Smooth muscle cell (in vitro differentiated cells): ENCODE measurements around the gene KLF15. TPM values are rescaled to one million over a fixed set of nuclear protein-coding genes. Genes with fewer than 3 reads are reported as not detected.

Experiments used
- DNase-seq: peaks from one replicate; lab custom pipeline; 2025; ENCODE audit not compliant: unreplicated experiment; lab: John Stamatoyannopoulos, UW
- H2AFZ ChIP-seq: fragments of 200-600 bp; sonication (generic); 2 replicates; pipeline ENCODE4 v1.6.0; 2016; ENCODE audit warnings: antibody characterized with exemption, low read depth, mild to moderate bottlenecking
- H3F3A ChIP-seq: fragments of 200-600 bp; sonication (generic); 2 replicates; pipeline ENCODE4 v1.6.0; 2017; ENCODE audit warnings: antibody characterized with exemption, low read depth
- H3K27ac ChIP-seq: fragments of 200-600 bp; sonication (generic); 2 replicates; pipeline ENCODE4 v1.5.1; 2016; ENCODE audit warnings: low read depth, mild to moderate bottlenecking
- H3K27me3 ChIP-seq: fragments of 200-600 bp; sonication (generic); 2 replicates; pipeline ENCODE4 v1.6.1; 2016; ENCODE audit warnings: low read depth, mild to moderate bottlenecking
- H3K36me3 ChIP-seq: fragments of 200-600 bp; sonication (generic); 2 replicates; pipeline ENCODE4 v1.5.1; 2016; ENCODE audit warnings: low read depth
- H3K4me1 ChIP-seq: fragments of 200-600 bp; sonication (generic); 2 replicates; pipeline ENCODE4 v1.5.1; 2016; ENCODE audit warnings: low read depth
- H3K4me2 ChIP-seq: fragments of 200-600 bp; sonication (generic); 2 replicates; pipeline ENCODE4 v1.6.0; 2016; ENCODE audit warnings: mild to moderate bottlenecking
- H3K4me3 ChIP-seq: fragments of 200-600 bp; sonication (generic); 2 replicates; pipeline ENCODE4 v1.5.1; 2016; ENCODE audit warnings: mild to moderate bottlenecking
- H3K79me2 ChIP-seq: fragments of 200-600 bp; sonication (generic); 2 replicates; pipeline ENCODE4 v1.6.0; 2016; ENCODE audit warnings: low read depth, mild to moderate bottlenecking
- H3K9ac ChIP-seq: fragments of 200-600 bp; sonication (generic); 2 replicates; pipeline ENCODE4 v1.6.0; 2016; ENCODE audit warnings: low read depth
- H3K9me3 ChIP-seq: fragments of 200-600 bp; sonication (generic); replicated peaks from 2 replicates; pipeline ENCODE4 v1.5.1; 2016; ENCODE audit warnings: low read depth
- H4K20me1 ChIP-seq: fragments of 200-600 bp; sonication (generic); 2 replicates; pipeline ENCODE4 v1.6.0; 2016; ENCODE audit warnings: low read depth
- CTCF ChIP-seq: fragments of 200-600 bp; sonication (generic); IDR thresholded peaks from 2 replicates; pipeline ENCODE4 v1.5.1; 2017; ENCODE audit warnings: borderline replicate concordance, mild to moderate bottlenecking, antibody characterized with exemption; ENCODE audit not compliant: insufficient read depth, poor library complexity, severe bottlenecking
- WGBS: methylation state at CpG from one replicate; pipeline ENCODE4 v1.1.7; 2016; ENCODE audit warnings: low lambda C conversion rate; 5-methylcytosine and 5-hydroxymethylcytosine counted together
- polyA plus RNA-seq: library from polyadenylated mRNA; unstranded; fragments of >200 nt; fragmentation: Nextera tagmentation; extraction: Ambion mirVana; gene quantifications from 2 replicates; pipeline ENCODE4 v1.2.1, GENCODE V29; 2016
- total RNA-seq: library from RNA; depleted of rRNA; stranded (reverse); fragments of >200 nt; gene quantifications from 2 replicates; pipeline ENCODE4 v1.2.3, GENCODE V29; 2014

Gene KLF15
- total and polyA plus RNA-seq, 2 experiments from 2014 or later = not detected

- H2AFZ ChIP-seq = no peak overlapping the region
Measured at GRCh38 chr3:126316501-126316939, 40.7 kb downstream of the KLF15 start.

GRCh38 chr3:126316031-126316461, 41.2 kb downstream of the KLF15 start:
- no peak overlapping the region for H3K4me3 ChIP-seq
- no peaks in the 10 kb centered on the region for H3K9me3 ChIP-seq
- H3K27me3 ChIP-seq = no peaks in the 10 kb centered on the region
- no peaks in the 10 kb centered on the region for H3F3A ChIP-seq
- WGBS = 55% methylated on average over 10 of the region's 12 CpGs
- no peak overlapping the region for H3K9ac ChIP-seq
- TF ChIP-seq CTCF = no peak
- no peaks in the 10 kb centered on the region for H3K4me1 ChIP-seq
- H2AFZ ChIP-seq = no peak overlapping the region
- H3K27ac ChIP-seq = no peak overlapping the region
- no peaks in the 10 kb centered on the region for H4K20me1 ChIP-seq
- H3K79me2 ChIP-seq = no peaks in the 10 kb centered on the region
- H3K4me2 ChIP-seq = no peak overlapping the region
- DNase-seq = no peak
- H3K36me3 ChIP-seq = no peaks in the 10 kb centered on the region

More at GRCh38 chr3:126316501-126316939, 40.7 kb downstream of the KLF15 start:
- no peak overlapping the region for H3K27ac ChIP-seq
- no peaks in the 10 kb centered on the region for H3K79me2 ChIP-seq
- no peaks in the 10 kb centered on the region for H3K27me3 ChIP-seq
- no peak for DNase-seq
- WGBS = 98% methylated on average over 5 of the region's 8 CpGs
- no peak overlapping the region for H3K9ac ChIP-seq
- no peaks in the 10 kb centered on the region for H4K20me1 ChIP-seq
- H3K36me3 ChIP-seq = no peaks in the 10 kb centered on the region
- no peaks in the 10 kb centered on the region for H3F3A ChIP-seq
- H3K4me1 ChIP-seq = no peaks in the 10 kb centered on the region
- TF ChIP-seq CTCF = no peak
- H3K4me2 ChIP-seq = no peak overlapping the region
- H3K9me3 ChIP-seq = no peaks in the 10 kb centered on the region
- no peak overlapping the region for H3K4me3 ChIP-seq

DNA sequence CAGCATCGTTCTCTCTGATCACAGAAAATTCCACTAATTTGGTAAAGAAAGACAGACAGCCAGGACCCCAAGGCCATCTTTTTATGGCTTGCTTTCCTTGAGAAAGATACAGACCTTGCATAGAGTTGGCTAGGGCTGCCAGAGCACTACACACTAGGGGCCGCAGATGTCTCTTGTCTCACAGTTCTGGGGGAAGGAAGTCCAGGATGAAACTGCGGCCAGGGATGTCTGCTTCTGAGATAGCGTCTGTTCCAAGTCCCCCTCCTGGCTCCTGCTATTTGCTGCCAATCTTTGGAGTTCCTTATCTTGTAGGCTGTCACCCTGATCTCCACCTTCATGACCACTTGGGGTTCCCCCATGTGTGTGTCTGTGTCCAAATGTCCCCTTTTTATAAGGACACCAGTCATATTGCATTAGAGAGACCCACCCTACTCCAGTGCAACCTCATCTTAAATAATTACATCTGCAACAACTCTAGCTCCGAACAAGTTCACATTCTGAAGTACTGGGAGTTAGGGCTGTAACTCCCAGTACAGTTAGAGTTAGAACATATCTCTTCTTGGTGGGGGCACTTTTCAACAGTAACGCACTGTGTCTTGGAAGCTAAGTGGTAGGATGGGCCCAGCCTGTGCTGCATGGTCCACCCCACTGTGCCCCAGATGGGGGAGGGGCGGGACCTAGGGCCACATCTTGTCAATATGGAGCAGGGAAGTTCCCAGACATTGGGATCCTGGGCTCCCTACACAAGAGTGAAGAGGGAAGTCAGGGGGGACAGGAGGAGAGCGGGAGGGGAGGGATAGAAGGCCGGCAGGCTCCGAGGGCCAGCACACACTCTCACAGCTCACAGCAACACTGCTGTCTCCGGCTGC, 42.2 kb downstream of the KLF15 start:
- 83% methylated on average over 8 of the region's 11 CpGs for WGBS
- no peak overlapping the region for H3K4me2 ChIP-seq

More for the DNA sequence above, 42.2 kb downstream of the KLF15 start:
- Histone ChIP-seq H3F3A (no peaks in the 10 kb centered on the region), H3K9ac (no peak overlapping the region), H3K36me3 (no peaks in the 10 kb centered on the region), H3K4me1 (no peaks in the 10 kb centered on the region), H3K4me3 (no peak overlapping the region), H4K20me1 (no peaks in the 10 kb centered on the region), H3K27me3 (no peaks in the 10 kb centered on the region), H3K79me2 (no peaks in the 10 kb centered on the region), H2AFZ (no peak overlapping the region), H3K9me3 (no peaks in the 10 kb centered on the region), H3K27ac (no peak overlapping the region)
- TF ChIP-seq CTCF = no peak
- no peak for DNase-seq
